HL-60/S4 treated with retinoic acid at 250 ng/mL for 4 days and 3 days (cell line): ENCODE measurements around the gene CCDC28B.

Experiments used
- in situ Hi-C: fragments of 300-500 bp; cut with MboI; formaldehyde crosslinking; loops from 2 replicates; pipeline ENCODE4 v1.7.0; 2022; ENCODE audit warnings: low sequenced_read_pairs

Gene CCDC28B

DNA sequence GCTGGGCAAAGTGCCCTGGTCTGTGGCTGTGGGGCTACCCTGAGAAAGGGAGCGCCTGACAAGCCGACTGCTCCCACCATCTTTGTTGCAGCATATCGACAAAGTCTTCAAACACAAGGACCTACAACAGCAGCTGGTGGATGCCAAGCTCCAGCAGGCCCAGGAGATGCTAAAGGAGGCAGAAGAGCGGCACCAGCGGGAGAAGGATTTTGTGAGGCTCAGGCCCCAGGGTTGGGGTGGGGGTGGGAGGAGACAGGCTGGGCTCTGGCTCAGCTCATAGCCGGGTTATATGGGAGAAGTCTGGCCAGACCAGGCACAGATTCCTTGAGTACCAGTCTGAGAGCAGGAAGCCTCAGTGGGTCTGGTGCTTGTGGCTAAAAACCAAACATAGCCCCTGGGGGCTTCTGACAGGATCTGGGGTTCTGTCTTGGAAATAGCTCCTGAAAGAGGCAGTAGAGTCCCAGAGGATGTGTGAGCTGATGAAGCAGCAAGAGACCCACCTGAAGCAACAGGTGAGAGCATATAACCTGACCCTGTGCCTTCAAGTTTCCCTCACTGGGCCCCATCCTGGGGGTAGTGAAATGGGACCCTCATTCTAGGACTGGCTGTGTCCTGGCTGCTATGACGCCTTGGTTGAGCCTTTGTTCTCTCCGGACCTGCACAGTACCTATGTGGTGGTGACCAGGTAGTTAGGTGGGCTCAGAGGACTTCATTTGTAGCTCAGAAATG is 8.0 kb upstream of the CCDC28B start:
- in situ Hi-C loops: no loop called here

DNA sequence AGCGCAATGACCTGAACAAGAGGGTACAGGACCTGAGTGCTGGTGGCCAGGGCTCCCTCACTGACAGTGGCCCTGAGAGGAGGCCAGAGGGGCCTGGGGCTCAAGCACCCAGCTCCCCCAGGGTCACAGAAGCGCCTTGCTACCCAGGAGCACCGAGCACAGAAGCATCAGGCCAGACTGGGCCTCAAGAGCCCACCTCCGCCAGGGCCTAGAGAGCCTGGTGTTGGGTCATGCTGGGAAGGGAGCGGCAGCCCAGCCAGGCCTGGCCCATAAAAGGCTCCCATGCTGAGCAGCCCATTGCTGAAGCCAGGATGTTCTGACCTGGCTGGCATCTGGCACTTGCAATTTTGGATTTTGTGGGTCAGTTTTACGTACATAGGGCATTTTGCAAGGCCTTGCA is 5.4 kb upstream of the CCDC28B start:
- in situ Hi-C loops: no loop called here

- in situ Hi-C loops: no loop called here
Measured at GRCh38 chr1:32195531-32195930, 4.9 kb upstream of the CCDC28B start.

GRCh38 chr1:32195972-32196823 is 4.2 kb upstream of the CCDC28B start:
- in situ Hi-C loops: no loop called here

GRCh38 chr1:32197074-32197473 is 3.3 kb upstream of the CCDC28B start:
- in situ Hi-C loops: no loop called here

- in situ Hi-C loops: no loop called here
Measured at GRCh38 chr1:32197837-32198236, 2.6 kb upstream of the CCDC28B start.

- in situ Hi-C loops: no loop called here
Measured at GRCh38 chr1:32198237-32199042, 2.0 kb upstream of the CCDC28B start.

- in situ Hi-C loops: no loop called here
Measured at GRCh38 chr1:32199043-32199716, 1.2 kb upstream of the CCDC28B start.

DNA sequence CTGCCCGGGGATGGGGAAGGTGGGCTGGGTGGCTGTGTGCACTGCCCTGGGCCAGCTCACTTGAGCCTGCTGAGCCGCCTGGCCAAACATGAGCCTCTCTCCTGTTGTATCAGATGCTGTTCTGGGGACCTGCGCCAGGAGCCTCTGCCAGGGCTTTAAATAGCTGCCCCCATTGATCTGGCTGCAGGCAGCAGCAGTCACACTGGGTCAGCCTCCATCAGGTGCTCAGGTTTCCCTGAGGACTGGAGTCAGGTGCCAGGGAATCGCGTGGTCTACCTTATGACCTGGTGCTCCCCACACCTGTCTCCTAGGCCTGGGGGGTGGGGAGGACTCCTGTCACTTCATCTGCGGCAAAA is 700 bp upstream of the CCDC28B start:
- in situ Hi-C loops: no loop called here

DNA sequence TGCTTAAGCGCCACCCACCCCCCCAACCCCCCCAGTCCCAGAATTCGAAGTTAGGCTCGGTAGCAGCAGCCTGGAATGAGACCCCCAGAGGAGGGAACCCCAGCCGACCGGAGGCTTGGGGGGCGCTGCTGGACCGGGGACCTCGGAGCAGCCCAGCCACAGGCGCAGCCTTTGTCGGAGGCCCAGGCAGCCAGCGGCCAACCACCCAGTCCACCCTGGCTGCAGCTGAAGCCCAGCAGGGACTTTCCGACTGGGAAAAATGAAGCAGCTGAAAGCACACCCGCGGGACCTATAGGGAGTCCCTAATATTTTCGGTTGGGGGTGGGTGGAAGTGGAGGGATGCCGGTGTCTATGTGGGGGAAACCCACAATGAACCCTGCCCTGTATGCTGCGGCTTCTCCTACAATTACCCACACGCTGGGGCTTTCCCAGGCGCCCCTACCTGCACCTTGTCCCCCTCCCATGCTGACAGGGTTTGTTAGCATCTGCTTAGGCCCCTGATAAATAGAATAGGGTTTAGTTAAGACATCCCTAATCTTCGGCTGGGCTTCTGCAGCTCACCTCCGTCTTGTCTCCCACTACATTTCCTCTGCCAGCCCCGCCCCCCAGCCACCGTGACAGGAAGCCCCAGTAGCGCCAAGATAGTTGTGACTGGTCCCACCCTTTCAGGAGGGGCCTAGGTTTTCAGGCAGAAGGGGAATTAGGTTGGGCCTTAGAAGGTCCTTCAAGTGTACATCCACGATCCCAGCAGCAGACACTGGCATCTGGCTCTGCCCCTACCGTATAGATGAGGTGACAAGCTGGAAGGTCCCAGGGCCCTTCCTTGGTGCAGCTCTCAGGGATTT is 838 bp downstream of the CCDC28B start:
- in situ Hi-C loops: no loop called here

DNA sequence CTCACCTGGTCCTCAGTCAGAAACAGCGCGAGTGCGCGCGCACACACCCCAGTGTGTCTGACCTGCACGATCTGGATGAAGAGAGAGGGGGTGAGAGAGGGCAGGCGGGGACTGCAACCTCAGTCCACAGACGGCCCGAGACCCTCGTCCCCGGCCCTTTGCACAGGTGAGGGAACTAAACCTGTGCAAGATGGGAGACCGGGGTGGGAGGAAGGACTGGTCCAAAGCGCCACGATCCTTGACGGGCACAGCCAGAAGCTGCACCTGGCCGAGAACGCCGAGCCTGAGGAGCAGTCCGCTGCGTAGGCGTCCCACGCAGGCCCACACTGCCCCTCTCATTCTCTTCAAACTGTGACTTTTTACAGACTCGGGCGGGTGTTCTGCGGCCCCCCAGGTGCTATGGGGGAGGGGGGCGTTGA is 4.6 kb downstream of the CCDC28B start:
- in situ Hi-C loops: no loop called here

DNA sequence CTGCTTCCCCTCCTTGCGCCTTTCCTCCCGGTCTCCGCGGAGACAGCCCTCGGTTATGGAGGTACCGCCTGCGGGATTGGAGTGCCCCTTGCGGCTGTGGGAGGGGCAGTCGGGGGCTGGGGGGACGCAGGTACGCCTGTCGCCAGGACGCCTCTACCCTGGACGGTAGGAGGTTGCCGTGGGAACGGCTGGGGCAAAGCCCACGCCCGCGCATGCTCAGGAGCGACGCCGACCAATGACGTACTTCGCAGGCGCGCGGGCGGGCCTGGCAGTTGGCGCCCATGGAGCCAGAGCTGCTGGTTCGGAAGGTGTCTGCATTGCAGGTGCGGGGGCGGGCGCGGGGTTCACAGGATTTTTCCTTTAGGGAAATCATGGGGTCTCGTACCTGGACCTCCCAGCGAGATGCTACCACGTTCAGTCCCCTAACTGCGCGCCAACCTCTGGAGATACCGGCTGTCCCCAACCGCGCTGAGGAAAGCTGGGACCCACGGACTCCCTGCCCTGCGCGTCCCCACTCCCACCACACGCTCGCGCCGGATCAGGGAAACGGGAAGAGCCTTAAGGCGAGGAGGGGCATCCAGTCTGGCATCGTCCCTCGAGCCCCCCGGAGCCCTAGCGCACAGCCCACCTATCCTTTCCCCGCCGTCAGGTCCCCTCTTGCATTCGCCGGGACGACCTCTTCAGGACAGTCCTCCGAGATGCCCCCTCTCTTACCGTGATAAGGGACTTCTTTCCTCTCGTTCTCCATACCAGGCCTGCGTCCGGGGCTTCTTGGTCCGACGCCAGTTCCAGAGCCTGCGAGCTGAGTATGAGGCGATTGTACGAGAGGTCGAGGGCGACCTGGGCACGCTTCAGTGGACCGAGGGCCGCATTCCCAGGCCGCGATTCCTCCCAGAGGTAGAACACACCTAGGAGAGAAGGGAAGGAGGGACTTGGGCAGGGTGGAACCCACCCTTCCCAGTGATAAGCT is 5.3 kb downstream of the CCDC28B start, which contains the start of gene IQCC:
Gene IQCC (plus strand): TSS at position 271 of the 970 bp plus-strand sequence. CDS start 11 bp downstream, at position 282.
- in situ Hi-C loops: no loop called here

DNA sequence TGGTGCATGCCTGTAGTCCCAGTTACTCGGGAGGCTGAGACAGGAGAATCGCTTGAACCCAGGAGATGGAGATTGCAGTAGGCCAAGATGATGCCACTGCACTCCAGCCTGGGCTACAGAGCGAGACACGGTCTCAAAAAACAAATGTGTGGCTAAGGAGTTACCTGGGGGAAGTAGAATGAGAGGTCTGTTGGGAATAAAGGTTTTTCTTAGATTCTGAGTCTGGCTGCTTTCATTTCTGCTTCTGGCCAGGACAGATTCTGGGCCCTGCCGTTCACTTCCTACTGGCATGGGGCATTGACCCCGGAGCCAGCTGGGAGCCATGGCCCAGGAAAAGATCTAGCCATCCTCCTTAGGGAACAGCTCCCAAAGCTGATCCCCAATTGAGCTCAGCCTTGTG is 8.1 kb downstream of the CCDC28B start:
- in situ Hi-C loops: no loop called here

DNA sequence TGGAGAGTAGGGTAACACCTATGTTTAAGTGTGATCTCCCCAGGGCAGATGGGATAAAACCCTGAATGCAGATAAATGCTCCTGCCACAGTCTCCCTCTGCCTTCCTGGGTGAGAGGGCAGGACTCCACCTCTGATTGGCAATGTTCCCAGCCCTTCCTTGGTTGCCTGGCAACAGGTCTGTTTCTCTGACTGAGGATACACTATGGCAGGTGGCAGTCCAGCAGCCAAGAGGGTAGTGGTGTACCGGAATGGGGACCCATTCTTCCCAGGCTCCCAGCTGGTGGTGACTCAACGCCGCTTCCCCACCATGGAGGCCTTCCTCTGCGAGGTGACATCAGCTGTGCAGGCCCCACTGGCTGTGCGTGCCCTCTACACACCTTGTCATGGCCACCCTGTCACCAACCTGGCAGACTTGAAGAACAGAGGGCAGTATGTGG is 8.5 kb downstream of the CCDC28B start, which contains the start of gene DCDC2B:
Gene DCDC2B (plus strand): TSS at position 199 of the 438 bp plus-strand sequence. CDS start 5 bp downstream, at position 204.
- in situ Hi-C loops: no loop called here

GRCh38 chr1:32215629-32216480 is 15.5 kb downstream of the CCDC28B start:
- in situ Hi-C loops: no loop called here

GRCh38 chr1:32216566-32216965 is 16.2 kb downstream of the CCDC28B start:
- in situ Hi-C loops: no loop called here

- in situ Hi-C loops: no loop called here
Measured at GRCh38 chr1:32219022-32219421, 18.6 kb downstream of the CCDC28B start.
